Mesendoderm (in vitro differentiated cells): Measurements from ENCODE around the gene BST2. TPM values are rescaled to one million over a fixed set of nuclear protein-coding genes. Genes with fewer than 3 reads are reported as not detected.
A peak's percentile ranks its signal among the peaks of the same experiment; 100 is the strongest.

ENCODE experiments used
- DNase-seq: peaks from one replicate; pipeline ENCODE4 v3.0.0; 2013
- H2AK5ac ChIP-seq: 2 replicates; pipeline ENCODE4 v1.6.1; 2013; ENCODE audit warnings: low read length, inconsistent platforms
- H2BK120ac ChIP-seq: 2 replicates; pipeline ENCODE4 v1.6.1; 2013; ENCODE audit warnings: low read depth, mild to moderate bottlenecking, low read length, moderate library complexity, mixed read lengths
- H2BK15ac ChIP-seq: replicated peaks from 2 replicates; pipeline ENCODE4 v1.6.1; 2013; ENCODE audit warnings: low read depth, mild to moderate bottlenecking, moderate library complexity
- H2BK5ac ChIP-seq: 2 replicates; pipeline ENCODE4 v1.6.1; 2013; ENCODE audit warnings: low read length, inconsistent platforms
- H3K18ac ChIP-seq: 2 replicates; pipeline ENCODE4 v1.6.1; 2013; ENCODE audit warnings: mild to moderate bottlenecking, low read length, mixed read lengths
- H3K23ac ChIP-seq: one replicate; pipeline ENCODE4 v1.6.1; 2013; ENCODE audit warnings: low read length
- H3K27ac ChIP-seq: 2 replicates; pipeline ENCODE4 v1.5.1; 2013; ENCODE audit warnings: low read depth, mild to moderate bottlenecking, inconsistent platforms, low read length, moderate library complexity
- H3K27me3 ChIP-seq: 2 replicates; pipeline ENCODE4 v1.6.1; 2013; ENCODE audit warnings: low read length, control low read depth, mild to moderate bottlenecking, inconsistent platforms; ENCODE audit not compliant: insufficient read depth, poor library complexity
- H3K36me3 ChIP-seq: 2 replicates; pipeline ENCODE4 v1.6.1; 2013; ENCODE audit warnings: low read length, inconsistent platforms; ENCODE audit not compliant: control insufficient read depth, insufficient read depth
- H3K4ac ChIP-seq: one replicate; pipeline ENCODE4 v1.6.1; 2013; ENCODE audit warnings: low read depth, mild to moderate bottlenecking, low read length, moderate library complexity
- H3K4me1 ChIP-seq: 2 replicates; pipeline ENCODE4 v1.6.1; 2013; ENCODE audit warnings: low read depth, low read length, inconsistent platforms; ENCODE audit not compliant: control insufficient read depth
- H3K4me2 ChIP-seq: 2 replicates; pipeline ENCODE4 v1.6.1; 2013; ENCODE audit warnings: low read length
- H3K4me3 ChIP-seq: 2 replicates; pipeline ENCODE4 v1.5.1; 2013; ENCODE audit warnings: mild to moderate bottlenecking, low read length
- H3K56ac ChIP-seq: one replicate; pipeline ENCODE4 v1.6.1; 2013; ENCODE audit warnings: low read length
- H3K79me1 ChIP-seq: 2 replicates; pipeline ENCODE4 v1.6.1; 2013; ENCODE audit warnings: low read length, inconsistent platforms
- H3K79me2 ChIP-seq: 2 replicates; pipeline ENCODE4 v1.6.1; 2013; ENCODE audit warnings: mild to moderate bottlenecking, low read length; ENCODE audit not compliant: control insufficient read depth, insufficient read depth
- H3K9ac ChIP-seq: 2 replicates; pipeline ENCODE4 v1.6.1; 2013; ENCODE audit warnings: low read length, inconsistent platforms
- H4K5ac ChIP-seq: one replicate; pipeline ENCODE4 v1.6.1; 2013; ENCODE audit warnings: low read length
- H4K8ac ChIP-seq: one replicate; pipeline ENCODE4 v1.6.1; 2013; ENCODE audit warnings: low read depth, mild to moderate bottlenecking, control low read depth, low read length, moderate library complexity
- WGBS: extraction: QIAGEN DNeasy Blood & Tissue Kit; methylation state at CpG from one replicate; pipeline ENCODE4 v1.1.7; 2013; ENCODE audit warnings: low lambda C conversion rate, missing lambda C conversion rate; ENCODE audit not compliant: insufficient coverage; ENCODE audit errors: extremely low coverage; 5-methylcytosine and 5-hydroxymethylcytosine counted together
- polyA plus RNA-seq, 2 experiments: library from polyadenylated mRNA; stranded (reverse); fragments of 200-250 nt; gene quantifications; one replicate each; pipeline ENCODE4 v1.2.3, GENCODE V29; 2013

Gene BST2, protein sequence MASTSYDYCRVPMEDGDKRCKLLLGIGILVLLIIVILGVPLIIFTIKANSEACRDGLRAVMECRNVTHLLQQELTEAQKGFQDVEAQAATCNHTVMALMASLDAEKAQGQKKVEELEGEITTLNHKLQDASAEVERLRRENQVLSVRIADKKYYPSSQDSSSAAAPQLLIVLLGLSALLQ
- 4.3 TPM for polyA plus RNA-seq (2013, experiment 1 of 2)
- polyA plus RNA-seq (2013, experiment 2 of 2): 4.1 TPM

DNA sequence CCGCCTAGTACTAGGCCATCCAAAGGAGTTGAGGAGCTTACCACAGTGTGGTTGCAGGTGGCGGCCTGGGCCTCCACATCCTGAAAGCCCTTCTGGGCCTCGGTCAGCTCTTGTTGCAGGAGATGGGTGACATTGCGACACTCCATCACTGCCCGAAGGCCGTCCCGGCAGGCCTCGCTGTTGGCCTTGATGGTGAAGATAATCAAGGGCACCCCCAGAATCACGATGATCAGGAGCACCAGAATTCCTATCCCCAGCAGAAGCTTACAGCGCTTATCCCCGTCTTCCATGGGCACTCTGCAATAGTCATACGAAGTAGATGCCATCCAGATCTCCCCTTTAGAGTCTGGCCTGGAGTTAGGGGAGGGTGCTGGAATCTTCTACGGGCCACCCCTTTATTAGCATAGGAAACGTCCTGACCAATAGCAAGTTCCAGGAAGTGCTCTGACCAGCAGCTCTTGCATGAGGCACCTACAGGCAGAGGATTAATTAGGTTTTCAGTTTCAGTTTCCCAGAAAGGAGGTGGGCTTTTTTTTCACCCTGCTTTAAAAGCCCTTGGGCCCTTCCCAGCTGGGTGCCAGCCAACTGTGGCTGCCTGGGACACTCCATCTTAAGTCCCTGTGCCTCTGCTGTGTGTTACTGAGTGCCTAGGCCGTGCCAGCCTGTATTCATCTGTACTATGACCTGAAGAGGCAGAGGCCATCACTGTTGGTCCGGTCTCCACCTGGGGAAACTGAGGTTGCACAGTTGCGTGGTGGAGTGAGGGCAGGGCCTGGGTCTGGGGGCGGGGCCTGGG lies at the start of gene BST2:
TSS of gene BST2 (minus strand) at position 381 of the 796 bp plus-strand sequence. CDS start at position 326, 55 bp downstream.
- H3K27ac ChIP-seq: peak within 1 kb of the TSS; percentile 51

DNA sequence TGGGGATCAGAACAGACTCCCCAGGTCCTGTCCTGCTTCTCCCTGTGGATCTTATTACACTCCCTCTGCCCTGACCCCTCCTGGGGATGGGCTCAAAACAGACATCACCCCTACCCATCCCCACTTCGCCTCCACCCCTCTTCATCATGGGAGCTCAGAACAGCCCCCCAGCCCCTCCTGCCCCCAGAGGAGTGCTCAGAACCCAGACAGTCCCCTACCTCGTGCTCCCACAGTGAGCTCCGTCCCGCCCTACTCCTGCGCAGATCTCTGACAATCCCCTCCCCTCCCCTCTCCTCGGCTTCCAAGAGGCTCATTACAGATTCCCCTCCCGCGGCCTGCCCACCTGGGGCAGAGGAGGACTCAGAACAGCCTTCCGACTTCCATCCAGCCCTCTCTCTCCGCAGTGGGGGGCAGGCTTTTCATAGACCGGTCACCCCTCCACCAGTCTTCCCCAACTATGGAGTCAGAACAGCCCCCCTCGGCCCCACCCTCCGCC lies 49.2 kb upstream of the BST2 start:
- no peak overlapping the region for H3K4ac ChIP-seq
- H3K18ac ChIP-seq: no peak overlapping the region
- H3K4me2 ChIP-seq: no peak overlapping the region
- H3K36me3 ChIP-seq: no peaks in the 10 kb centered on the region
- H3K9ac ChIP-seq: no peak overlapping the region
- H3K79me1 ChIP-seq: no peaks in the 10 kb centered on the region
- H3K56ac ChIP-seq: peak overlapping the region; percentile 34
- H3K27me3 ChIP-seq: peaks cover 13% of the 10 kb centered on the region
- no peak overlapping the region for H3K23ac ChIP-seq
- H3K79me2 ChIP-seq: no peaks in the 10 kb centered on the region
- WGBS: no CpG with 5 or more reads among the region's 13 CpGs
- H4K5ac ChIP-seq: no peak overlapping the region
- no peak for DNase-seq
- no peak overlapping the region for H2AK5ac ChIP-seq
- no peak overlapping the region for H3K4me3 ChIP-seq
- no peak overlapping the region for H3K27ac ChIP-seq
- no peaks in the 10 kb centered on the region for H3K4me1 ChIP-seq
- no peak overlapping the region for H2BK5ac ChIP-seq
- no peak overlapping the region for H4K8ac ChIP-seq
- H2BK120ac ChIP-seq: no peak overlapping the region
- H2BK15ac ChIP-seq: no peak overlapping the region

More for the DNA sequence above, at the start of gene BST2:
- Histone ChIP-seq H2BK5ac (no peak within 1 kb of the TSS), H3K4me3 (no peak within 1 kb of the TSS), H2AK5ac (peak within 1 kb of the TSS; percentile 88), H3K4me1 (peaks cover 3% of the 10 kb centered on the region), H2BK15ac (no peak within 1 kb of the TSS), H3K4me2 (peak within 1 kb of the TSS; percentile 20), H3K79me1 (no peaks in the 10 kb centered on the region), H3K36me3 (no peaks in the 10 kb centered on the region), H3K4ac (peak within 1 kb of the TSS; percentile 39), H4K5ac (peak within 1 kb of the TSS; percentile 91), H3K79me2 (no peaks in the 10 kb centered on the region), H3K18ac (peak within 1 kb of the TSS; percentile 65), H3K23ac (no peak within 1 kb of the TSS), H3K9ac (peak within 1 kb of the TSS; percentile 60), H3K56ac (peak within 1 kb of the TSS; percentile 82), H4K8ac (peak within 1 kb of the TSS; percentile 95), H2BK120ac (no peak within 1 kb of the TSS), H3K27me3 (no peaks in the 10 kb centered on the region)
- WGBS: no CpG with 5 or more reads among the region's 18 CpGs
- DNase-seq: peak; percentile 52

DNA sequence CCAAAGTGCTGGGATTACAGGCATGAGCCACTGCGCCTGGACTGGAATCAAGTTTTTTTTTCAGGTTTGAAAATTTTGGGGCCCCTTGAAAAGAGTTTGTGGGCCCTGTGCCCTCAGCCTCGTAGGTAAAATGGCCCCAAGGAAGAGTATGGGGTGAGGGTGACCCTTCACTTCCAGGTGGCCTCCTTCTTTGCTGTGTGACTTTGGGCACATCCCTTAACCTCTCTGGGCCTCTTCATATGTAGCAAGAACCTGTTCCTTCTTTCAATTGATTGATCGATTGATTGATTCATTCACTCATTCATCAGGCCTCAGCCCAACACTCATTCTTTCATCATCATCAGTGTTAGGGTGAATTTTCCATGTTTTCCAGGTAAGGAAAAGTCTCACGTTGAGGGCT lies 46.4 kb upstream of the BST2 start:
- Histone ChIP-seq H3K79me1 (no peaks in the 10 kb centered on the region), H2BK5ac (no peak overlapping the region), H3K79me2 (no peaks in the 10 kb centered on the region), H2BK15ac (no peak overlapping the region), H3K36me3 (no peaks in the 10 kb centered on the region), H2AK5ac (no peak overlapping the region), H4K8ac (no peak overlapping the region), H3K4me2 (no peak overlapping the region), H3K4me1 (no peaks in the 10 kb centered on the region), H3K23ac (no peak overlapping the region), H3K4ac (no peak overlapping the region), H3K18ac (no peak overlapping the region), H3K56ac (no peak overlapping the region), H3K27ac (no peak overlapping the region), H3K9ac (no peak overlapping the region), H3K4me3 (no peak overlapping the region), H2BK120ac (no peak overlapping the region), H4K5ac (no peak overlapping the region), H3K27me3 (peaks cover 15% of the 10 kb centered on the region)
- no CpG with 5 or more reads among the region's 4 CpGs for WGBS
- DNase-seq: no peak

DNA sequence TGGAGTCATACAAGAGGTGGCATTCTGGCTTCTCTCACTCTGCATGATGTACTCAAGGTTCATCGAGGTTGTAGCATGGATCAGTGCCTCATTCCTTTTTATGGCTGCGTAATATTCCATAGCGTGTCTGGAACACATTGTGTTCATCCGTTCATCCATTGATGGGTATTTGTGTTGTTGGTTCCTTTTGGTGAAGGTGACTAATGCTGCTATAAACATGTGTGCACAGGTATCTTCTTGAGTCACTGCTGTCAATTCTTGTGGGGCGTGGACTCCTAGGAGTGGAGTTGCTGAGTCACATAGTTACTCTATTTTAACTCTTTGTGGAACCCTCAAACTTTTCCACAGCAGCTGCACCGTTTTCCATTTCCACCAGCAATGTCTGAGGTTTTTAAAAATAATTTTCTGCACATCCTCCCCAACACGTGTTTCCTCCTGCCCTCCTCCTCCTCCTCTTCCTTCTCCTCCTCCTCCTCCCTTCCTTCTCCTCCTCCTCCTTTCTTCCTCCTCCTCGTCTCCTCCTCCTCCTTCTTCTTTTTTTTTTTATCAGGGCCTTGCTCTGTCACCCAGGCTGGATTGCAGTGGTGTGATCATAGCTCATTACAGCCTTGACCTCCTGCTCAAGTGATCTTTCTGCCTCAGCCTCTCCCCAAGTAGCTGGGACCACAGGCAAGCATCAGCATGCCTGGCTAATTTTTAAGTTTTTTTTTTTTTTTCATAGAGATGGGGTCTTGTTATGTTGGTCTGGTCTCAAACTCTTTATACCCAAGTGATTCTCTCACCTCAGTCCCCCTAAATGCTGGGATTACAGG lies 45.0 kb upstream of the BST2 start:
- no peak overlapping the region for H4K8ac ChIP-seq
- no peak overlapping the region for H4K5ac ChIP-seq
- no peaks in the 10 kb centered on the region for H3K79me1 ChIP-seq
- H3K18ac ChIP-seq: no peak overlapping the region
- no peak overlapping the region for H3K4ac ChIP-seq
- peaks cover 7% of the 10 kb centered on the region for H3K27me3 ChIP-seq
- whole genome bisulfite sequencing: no CpG with 5 or more reads among the region's 8 CpGs
- H2BK5ac ChIP-seq: no peak overlapping the region
- no peak overlapping the region for H3K9ac ChIP-seq
- no peaks in the 10 kb centered on the region for H3K4me1 ChIP-seq
- H3K36me3 ChIP-seq: no peaks in the 10 kb centered on the region
- H3K4me3 ChIP-seq: no peak overlapping the region
- no peak overlapping the region for H3K56ac ChIP-seq
- H3K27ac ChIP-seq: no peak overlapping the region
- DNase-seq: no peak
- no peak overlapping the region for H3K23ac ChIP-seq
- H2BK120ac ChIP-seq: no peak overlapping the region
- no peak overlapping the region for H2AK5ac ChIP-seq
- H2BK15ac ChIP-seq: no peak overlapping the region
- no peak overlapping the region for H3K4me2 ChIP-seq
- H3K79me2 ChIP-seq: no peaks in the 10 kb centered on the region

DNA sequence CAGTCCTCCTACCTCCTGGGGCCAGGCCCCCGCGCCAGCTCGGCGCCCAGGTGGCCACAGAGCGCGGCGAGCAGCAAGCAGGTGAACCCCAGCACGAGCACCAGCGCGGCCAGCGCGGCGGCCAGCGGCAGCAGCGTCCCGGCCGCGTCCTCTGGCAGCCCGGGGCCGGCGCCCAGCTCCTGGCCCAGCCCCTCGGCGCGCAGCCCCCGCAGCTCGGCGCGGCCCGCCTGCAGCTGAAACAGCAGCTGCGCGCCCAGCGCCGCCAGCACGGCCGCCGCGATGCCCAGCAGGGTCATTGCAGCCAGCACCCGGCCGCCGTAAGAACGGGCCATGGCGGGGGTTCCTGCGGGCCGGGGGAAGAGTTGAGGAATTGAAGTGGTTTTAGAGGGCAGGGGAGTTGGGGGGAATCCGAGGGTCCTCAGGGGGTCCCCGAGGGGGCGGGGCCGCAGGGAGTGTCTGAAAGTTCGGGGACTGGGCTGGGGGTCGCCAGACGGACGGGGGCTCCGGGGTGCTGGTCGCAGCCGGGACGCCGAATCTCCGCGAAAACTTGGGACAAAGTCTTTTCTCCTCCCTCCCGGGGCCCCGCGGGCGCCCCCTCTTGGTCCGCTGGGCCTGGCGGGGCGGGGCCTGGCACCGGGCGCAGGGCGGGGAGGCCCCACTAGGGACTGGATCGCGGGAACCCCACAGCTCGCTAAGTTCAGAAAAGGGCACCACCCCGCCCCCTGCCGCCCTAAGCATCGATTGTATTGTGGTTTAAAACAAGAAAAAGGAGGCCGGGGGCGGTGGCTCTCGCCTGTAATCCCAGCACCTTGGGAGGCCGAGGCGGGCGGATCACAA lies 42.9 kb upstream of the BST2 start, which contains the start of gene TMEM221:
TSS of gene TMEM221 (minus strand) at position 538 of the 837 bp plus-strand sequence. CDS start at position 332, 206 bp downstream.
- Histone ChIP-seq H2BK120ac (no peak within 1 kb of the TSS), H3K79me2 (no peaks in the 10 kb centered on the region), H3K27me3 (peaks cover 2% of the 10 kb centered on the region), H2BK5ac (no peak within 1 kb of the TSS), H2BK15ac (no peak within 1 kb of the TSS), H2AK5ac (no peak within 1 kb of the TSS), H3K4me1 (no peaks in the 10 kb centered on the region), H3K23ac (no peak within 1 kb of the TSS), H3K56ac (peak within 1 kb of the TSS; percentile 78), H3K18ac (peak within 1 kb of the TSS; percentile 72), H4K5ac (no peak within 1 kb of the TSS), H3K4me3 (peak within 1 kb of the TSS; percentile 17), H3K4me2 (peak within 1 kb of the TSS; percentile 43), H3K36me3 (no peaks in the 10 kb centered on the region), H4K8ac (no peak within 1 kb of the TSS), H3K27ac (no peak within 1 kb of the TSS), H3K9ac (peak within 1 kb of the TSS; percentile 53), H3K4ac (no peak within 1 kb of the TSS), H3K79me1 (no peaks in the 10 kb centered on the region)
- no CpG with 5 or more reads among the region's 81 CpGs for WGBS
- peak; percentile 66 for DNase-seq
